Stimulated activated CD4-positive, alpha-beta T cell treated with anti-CD3 and anti-CD28 coated beads, Interleukin-15, amount 100 ng/mL, for 48 hours (primary cell): Measurements from ENCODE around the gene LDLRAD2.

Experiments used
- DNase-seq, 2 donors: peaks; one replicate each; pipeline ENCODE4 v3.0.0-alpha.2; 2020; ENCODE audit warnings: low read depth in 2 of 2

The LDLRAD2 gene

DNA sequence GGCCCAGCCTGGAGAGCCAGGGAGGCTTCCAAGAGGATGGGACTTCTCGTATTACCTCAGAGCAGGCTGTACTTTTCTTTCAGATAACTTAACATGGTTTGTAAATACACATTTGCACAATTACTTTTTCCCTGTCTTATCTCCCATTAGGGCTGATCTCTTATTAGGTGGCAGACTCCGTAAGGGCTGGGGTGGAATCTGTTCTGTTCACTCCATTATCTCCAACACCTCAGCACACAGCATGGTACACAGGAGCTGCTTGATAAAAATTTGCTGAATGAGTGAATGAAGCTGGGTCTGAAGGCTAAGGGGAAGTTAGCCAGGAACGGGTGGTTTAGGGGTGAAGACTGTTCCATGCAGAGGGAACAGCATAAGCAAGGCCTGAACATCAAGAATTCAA lies 48.9 kb downstream of the LDLRAD2 start:
- DNase-seq = no peak

DNA sequence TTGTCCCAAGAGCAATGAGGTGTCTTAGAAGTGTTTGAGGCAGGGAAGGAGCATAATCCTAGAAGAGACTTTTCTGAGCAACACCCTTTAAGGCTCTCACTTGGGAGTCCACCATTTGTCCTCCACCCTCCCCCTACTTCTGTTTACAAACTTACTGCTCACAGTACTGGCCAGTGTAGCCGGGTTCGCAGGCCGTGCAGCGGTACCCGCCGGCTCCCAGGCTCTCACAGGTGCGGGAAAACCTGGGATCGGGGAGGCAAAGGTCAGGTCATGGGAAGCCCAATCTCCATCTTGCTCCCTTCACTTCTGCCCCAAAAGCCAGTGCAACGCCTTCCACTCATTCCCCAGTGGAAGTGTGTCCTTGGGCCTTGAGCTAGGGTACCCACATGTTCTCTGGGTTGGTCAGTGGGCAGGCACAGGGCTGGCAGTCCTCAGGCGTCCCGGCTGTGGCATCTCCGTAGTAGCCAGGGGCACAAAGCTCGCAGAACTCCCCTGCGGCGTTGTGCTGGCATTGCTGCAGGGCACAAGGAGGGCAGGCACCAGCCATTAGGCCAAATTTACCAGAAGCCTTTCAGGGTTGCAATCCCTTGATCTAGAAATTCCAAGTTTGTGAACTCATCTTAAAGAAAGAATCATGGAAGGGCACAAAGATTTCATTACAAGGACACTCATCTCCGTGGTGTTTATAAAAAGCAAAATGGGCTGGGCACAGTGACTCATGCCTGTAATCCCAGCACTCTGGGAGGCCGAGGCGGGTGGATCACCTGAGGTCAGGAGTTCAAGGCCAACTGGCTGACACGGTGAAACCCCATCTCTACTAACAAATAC lies 49.8 kb downstream of the LDLRAD2 start:
- no peak for DNase-seq

DNA sequence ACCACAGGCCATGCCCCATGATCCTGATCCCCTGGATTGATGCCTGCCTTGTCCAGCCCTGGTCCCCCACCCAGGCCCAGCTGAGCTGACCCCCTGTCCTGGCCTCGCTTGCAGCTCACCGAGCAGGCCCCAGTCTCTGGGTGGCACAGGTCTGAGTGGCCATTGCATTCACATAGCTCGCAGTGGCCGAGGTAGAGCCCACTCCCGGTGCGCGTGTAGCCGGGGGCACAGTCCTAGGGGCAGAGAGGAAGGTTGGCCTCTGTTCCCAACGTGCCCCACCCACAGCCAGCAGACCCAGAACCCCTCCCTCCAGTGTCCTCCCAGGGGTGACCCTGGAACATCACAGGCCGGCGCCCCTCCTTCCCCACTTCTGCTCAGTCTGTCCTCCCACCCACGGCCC lies 51.9 kb downstream of the LDLRAD2 start:
- no peak for DNase-seq

- DNase-seq = no peak
Measured at GRCh38 chr1:21864730-21865129, 52.7 kb downstream of the LDLRAD2 start.

GRCh38 chr1:21865609-21865942 lies 53.5 kb downstream of the LDLRAD2 start:
- no peak for DNase-seq

DNA sequence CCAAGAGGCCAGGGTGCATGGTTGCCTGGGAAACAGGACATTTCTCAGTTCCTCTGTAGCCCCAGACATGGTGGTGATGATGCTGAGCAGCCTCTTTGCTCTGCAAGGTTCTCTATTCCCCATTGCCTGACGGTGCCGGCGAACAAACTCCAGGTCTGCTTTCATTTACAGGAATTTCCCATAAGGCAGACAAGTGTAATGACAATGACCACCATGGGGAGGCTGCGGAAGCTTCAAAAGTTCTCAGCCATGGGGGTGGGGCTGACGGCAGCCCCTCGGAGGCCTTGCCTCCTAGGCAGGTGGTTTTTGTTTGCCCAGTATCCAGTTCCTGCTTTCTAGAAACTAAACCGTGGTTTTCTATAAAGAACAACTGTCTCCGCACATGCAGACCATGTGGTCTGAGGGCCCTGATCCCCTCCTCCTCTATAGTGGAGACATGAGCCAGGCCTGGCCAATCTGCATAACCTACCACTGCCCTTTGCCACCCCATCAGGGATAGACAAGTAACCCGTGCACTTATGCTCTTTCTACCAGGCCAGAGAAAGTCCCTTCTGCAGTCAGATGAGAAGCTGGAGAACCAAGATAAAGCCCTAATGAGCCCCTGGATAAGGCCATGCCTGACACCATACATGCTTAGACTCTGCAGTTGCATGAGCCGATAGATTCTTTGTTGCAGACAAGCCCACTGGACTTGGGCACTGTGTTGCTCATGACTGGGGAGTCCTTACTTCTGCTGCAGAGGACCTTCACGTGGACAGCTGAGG lies 54.1 kb downstream of the LDLRAD2 start:
- no peak for DNase-seq

- no peak for DNase-seq
Measured at GRCh38 chr1:21866707-21867043, 54.6 kb downstream of the LDLRAD2 start.

- DNase-seq = no peak
Measured at GRCh38 chr1:21867451-21867996, 55.5 kb downstream of the LDLRAD2 start.

GRCh38 chr1:21868482-21868881 lies 56.4 kb downstream of the LDLRAD2 start:
- DNase-seq = no peak

DNA sequence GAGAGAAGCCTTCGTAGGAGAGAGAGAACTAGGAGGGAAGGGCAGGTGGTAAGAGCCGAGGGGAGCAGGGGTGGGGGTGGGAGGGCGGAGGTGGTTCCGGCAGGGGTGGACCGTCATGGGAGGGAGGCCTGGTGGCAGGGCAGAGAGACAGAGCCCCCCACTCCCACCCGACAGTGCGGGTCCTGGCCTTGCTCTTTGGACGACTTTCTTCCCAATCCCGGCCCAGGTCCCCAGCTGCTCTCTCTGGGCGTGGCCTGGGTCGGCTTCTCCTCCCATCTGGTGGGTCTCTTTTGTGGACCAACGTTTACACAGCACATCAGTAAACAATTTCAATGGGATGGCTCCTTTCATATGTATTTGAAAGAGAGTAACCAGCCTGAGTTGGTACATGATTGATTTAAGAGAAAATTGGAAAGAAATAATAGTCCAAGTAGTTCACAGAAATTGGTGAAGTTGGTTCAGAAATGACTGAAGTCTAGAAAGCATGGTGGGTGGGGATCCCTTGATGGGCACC lies 56.9 kb downstream of the LDLRAD2 start:
- no peak for DNase-seq

DNA sequence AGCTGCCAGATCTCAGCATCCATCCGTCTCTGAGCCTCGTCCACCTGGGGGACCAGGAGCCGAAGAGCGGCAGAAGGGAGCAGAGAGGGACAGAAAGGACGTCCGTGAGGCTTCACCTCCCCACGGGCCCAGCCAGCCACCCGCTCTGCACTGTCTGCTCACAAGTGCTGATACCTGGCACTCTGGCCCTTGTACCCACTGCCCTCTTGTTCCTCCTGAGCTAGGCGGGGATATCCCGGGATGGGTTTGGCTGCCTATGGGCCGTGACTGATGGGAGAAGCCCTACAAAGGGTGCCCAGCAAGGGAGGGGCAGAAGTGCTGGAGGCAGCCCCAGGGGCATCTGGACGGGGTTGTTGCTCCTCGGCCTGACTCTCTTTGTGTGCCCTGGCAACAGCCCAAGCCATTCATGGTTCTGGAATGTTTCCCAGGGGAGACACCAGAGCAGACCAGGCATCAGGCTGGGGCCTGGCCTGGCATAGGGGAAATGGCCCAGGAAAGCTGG lies 57.6 kb downstream of the LDLRAD2 start:
- no peak for DNase-seq

DNA sequence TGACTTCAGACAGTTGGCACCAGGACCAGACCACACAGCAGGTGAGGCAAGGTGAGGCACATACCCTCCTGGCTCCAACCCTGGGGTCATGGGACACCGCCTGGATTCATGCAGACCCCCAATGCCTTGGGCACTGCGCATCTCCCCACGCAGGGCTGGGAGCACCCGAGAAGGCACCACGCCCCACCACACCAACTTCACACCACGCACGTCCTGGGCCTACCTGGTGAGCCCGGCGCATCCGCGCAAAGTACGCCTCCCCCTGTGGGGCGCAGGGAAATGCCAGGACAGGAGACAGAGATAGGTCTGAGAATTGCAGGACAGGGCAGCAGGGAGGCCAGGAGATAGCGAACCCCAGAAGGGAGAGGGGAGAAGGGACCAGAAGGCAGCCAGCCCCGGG lies 58.5 kb downstream of the LDLRAD2 start:
- DNase-seq = no peak

DNA sequence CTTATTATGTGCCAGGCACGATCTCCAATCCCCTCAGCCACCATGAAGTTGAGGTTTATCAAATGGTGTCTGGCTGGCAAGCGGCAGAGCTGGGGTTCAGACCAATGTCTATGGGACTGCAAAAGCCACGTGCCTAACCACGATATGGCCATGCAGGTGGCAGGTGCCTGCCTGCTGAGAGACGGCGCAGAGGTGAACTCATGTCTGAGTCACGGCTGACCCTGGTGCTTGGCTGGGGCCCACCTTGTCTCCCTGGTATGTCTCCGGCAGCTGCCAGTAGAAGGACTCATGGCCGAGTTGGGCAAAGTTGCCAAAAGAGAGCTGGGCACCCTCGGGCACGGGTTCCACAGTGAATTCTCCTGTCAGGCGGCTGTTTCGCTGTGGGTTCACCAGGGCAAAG lies 59.9 kb downstream of the LDLRAD2 start:
- no peak for DNase-seq

- no peak for DNase-seq
Measured at GRCh38 chr1:21872445-21873079, 60.5 kb downstream of the LDLRAD2 start.

- DNase-seq = no peak
Measured at GRCh38 chr1:21873174-21873573, 61.1 kb downstream of the LDLRAD2 start.

DNA sequence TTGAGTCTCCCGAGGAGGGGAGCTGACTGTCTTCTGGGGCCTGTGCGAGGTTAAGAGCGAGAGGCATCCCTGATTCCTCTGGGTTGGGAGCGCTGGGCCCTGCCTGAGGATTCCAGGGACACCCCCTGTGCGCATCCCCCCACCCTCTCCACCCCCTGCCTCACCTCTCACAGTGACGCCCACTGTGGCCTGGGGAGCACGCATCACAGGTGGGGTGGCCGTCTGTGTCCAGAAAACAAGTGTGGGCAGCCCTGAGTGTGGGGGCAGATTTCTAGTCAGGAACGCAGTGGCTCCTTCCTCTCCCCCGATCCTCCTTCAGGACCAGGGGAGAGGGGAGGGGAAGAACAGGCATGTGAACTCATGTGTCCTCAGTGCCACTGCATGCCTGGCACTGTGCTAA lies 61.7 kb downstream of the LDLRAD2 start:
- DNase-seq = no peak

DNA sequence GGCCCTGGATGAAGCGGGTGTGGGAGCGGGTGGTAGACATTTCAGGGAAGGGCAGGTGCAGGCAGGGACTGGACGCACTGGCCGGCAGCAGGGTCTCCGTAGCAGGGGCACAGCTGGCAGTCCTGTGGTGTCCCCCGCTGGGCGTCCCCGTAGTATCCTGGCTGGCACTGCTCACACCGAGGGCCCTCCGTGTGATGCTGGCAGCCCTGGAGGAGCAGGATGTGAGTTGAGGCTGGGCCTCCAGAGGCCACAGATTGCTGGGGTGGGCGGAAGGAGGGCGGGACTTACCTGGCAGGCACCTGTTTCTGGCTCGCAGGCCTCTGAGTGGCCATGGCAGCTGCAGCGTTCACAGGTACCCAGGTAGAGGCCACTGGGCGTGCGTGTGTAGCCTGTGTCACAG lies 62.3 kb downstream of the LDLRAD2 start:
- no peak for DNase-seq
